ENCODE results near the gene OBP2A. TPM values are rescaled to one million over a fixed set of nuclear protein-coding genes. Genes with fewer than 3 reads are reported as not detected.

The OBP2A gene
- total RNA-seq, 1 experiment from 2014 or later, result not detected

DNA sequence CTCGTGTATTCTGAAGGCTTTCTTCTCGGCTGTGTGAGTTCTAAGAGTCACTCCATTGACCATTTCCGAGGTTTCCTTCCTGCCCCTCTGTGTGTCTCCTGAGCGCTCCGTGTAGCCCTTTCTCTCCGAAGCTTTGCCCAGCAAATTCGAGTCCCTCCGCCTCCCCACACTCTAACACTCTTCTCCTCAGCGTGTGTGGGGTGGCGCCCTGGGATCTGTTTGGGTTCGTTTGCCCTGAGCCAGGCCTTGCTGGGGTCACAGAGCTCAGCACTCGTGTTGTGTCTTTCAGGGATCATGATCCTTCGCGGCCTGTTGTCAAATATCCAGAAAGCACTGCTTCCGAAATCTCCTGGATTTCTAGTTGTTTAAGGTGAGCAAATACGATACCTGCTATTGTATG, 10.0 kb downstream of the OBP2A start:
- Mint-ChIP-seq H3K9me3 (ENCODE audit: unreplicated experiment) (peaks cover 8% of the 10 kb centered on the region), H3K27me3 (ENCODE audit: insufficient read depth, unreplicated experiment) (no peaks in the 10 kb centered on the region), H3K4me1 (ENCODE audit: low read depth, unreplicated experiment) (no peaks in the 10 kb centered on the region), H3K36me3 (ENCODE audit: insufficient read depth, unreplicated experiment) (no peaks in the 10 kb centered on the region), H3K4me3 (ENCODE audit: unreplicated experiment) (no peak overlapping the region), H3K27ac (ENCODE audit: unreplicated experiment) (no peak overlapping the region)
- Histone ChIP-seq H3K4me1 (peaks cover 3% of the 10 kb centered on the region; the same call in 1 of the 2 replicates), H3K27me3 (replicated peaks; ENCODE audit: control insufficient read depth, insufficient read depth, low read length) (no peaks in the 10 kb centered on the region), H3K4me3 (ENCODE audit: low read depth, low read length) (no peak overlapping the region), H3K36me3 (ENCODE audit: control insufficient read depth, insufficient read depth, low read length) (no peaks in the 10 kb centered on the region), H3K9me3 (no peaks in the 10 kb centered on the region)
- intact Hi-C loops (cut with micrococcal nuclease; ENCODE audit: unreplicated experiment), result no loop called here
- no TSS peak for BruUV-seq (replicated peaks)
- ChIA-PET POLR2A (no interaction called here), CTCF (no interaction called here)
- TF ChIP-seq, protein P1, sequence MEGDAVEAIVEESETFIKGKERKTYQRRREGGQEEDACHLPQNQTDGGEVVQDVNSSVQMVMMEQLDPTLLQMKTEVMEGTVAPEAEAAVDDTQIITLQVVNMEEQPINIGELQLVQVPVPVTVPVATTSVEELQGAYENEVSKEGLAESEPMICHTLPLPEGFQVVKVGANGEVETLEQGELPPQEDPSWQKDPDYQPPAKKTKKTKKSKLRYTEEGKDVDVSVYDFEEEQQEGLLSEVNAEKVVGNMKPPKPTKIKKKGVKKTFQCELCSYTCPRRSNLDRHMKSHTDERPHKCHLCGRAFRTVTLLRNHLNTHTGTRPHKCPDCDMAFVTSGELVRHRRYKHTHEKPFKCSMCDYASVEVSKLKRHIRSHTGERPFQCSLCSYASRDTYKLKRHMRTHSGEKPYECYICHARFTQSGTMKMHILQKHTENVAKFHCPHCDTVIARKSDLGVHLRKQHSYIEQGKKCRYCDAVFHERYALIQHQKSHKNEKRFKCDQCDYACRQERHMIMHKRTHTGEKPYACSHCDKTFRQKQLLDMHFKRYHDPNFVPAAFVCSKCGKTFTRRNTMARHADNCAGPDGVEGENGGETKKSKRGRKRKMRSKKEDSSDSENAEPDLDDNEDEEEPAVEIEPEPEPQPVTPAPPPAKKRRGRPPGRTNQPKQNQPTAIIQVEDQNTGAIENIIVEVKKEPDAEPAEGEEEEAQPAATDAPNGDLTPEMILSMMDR (IDR thresholded peaks at IDR 0.05; ENCODE audit: insufficient read depth in 1 of 2, low read depth in 1 of 2, low read length in 1 of 2, severe bottlenecking in 1 of 2, unreplicated experiment in 1 of 2), result no peak
- no peak for DNase-seq

DNA sequence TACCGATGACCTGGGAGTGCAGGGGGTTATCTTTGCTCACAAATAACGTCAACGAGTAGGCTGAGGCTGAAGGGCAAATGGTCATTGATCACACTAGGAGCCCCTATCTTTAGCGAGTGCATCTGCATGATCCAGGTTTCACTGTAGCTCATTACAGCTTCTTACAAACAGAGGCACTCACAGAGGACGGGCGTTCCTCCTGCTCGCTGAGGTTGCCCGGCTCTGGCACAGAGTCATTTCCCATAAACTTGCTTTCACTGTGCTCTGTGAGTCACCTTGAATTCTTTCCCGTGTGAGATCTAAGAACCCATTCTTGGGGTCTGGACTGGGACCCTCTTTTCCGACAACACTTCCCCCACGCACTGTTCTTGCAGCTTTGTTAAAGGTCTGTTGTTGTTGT, 13.7 kb downstream of the OBP2A start:
- no TSS peak for BruUV-seq (replicated peaks)
- H3K9me3 ChIP-seq, result peaks cover 9% of the 10 kb centered on the region; the same call in 1 of the 2 replicates
- TF ChIP-seq, protein P1 (IDR thresholded peaks at IDR 0.05; ENCODE audit: insufficient read depth in 1 of 2, low read depth in 1 of 2, low read length in 1 of 2, severe bottlenecking in 1 of 2, unreplicated experiment in 1 of 2), result no peak
- ChIA-PET CTCF (interaction anchor here (0.6 kb wide), 1 partner anchor 230 kb away, joined by 3 read pairs; no protein-coding TSS in a partner anchor), POLR2A (no interaction called here)
- H3K4me1 ChIP-seq, result peaks cover 3% of the 10 kb centered on the region; the same call in 1 of the 2 replicates
- Mint-ChIP-seq H3K4me3 (ENCODE audit: unreplicated experiment) (no peak overlapping the region), H3K4me1 (ENCODE audit: low read depth, unreplicated experiment) (no peaks in the 10 kb centered on the region), H3K36me3 (ENCODE audit: insufficient read depth, unreplicated experiment) (no peaks in the 10 kb centered on the region), H3K9me3 (ENCODE audit: unreplicated experiment) (no peaks in the 10 kb centered on the region), H3K27me3 (ENCODE audit: insufficient read depth, unreplicated experiment) (no peaks in the 10 kb centered on the region), H3K27ac (ENCODE audit: unreplicated experiment) (no peak overlapping the region)
- no peaks in the 10 kb centered on the region for H3K27me3 ChIP-seq (replicated peaks; ENCODE audit: control insufficient read depth, insufficient read depth, low read length)
- H3K4me3 ChIP-seq (ENCODE audit: low read depth, low read length), result no peak overlapping the region
- H3K36me3 ChIP-seq (ENCODE audit: control insufficient read depth, insufficient read depth, low read length), result no peaks in the 10 kb centered on the region
- intact Hi-C loops (cut with micrococcal nuclease; ENCODE audit: unreplicated experiment), result no loop called here
- DNase-seq, result no peak

DNA sequence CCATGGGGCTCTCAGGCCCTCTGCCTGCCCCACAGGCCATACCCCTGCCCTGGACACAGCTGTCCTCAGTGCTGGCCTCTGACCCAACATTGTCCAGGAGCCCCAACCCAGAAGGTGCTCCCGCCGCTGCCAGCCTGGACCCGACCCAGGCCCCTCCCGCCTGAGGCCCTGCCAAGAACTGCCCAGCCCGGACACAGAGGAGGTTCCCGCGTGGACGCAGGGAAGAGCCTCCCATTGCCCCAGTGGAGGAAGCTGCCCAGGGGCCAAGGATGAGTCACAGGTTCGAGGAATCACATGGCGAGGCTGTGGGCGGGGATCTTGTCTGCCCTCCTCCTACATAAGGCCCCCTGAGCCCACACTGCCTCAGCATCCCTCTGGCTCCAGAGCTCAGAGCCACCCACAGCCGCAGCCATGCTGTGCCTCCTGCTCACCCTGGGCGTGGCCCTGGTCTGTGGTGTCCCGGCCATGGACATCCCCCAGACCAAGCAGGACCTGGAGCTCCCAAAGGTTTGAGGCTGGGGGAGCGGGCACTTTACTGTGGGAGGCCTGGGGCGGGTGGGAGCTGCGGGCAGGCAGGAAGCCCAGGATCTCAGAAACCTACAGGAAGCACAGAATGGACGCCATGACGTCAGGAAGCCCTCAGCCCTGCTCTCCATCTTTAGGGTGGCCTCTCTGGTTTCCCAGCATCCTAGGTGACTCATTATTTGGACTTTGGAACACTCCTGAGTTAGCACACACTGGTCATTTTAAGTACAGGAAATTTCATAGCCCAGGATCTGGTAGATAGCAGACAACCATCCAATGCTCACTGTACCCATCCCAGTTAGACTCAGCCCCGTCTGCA, 15.7 kb downstream of the OBP2A start, which contains the start of gene PAEP:
TSS of gene PAEP (plus strand) at position 366 of the 844 bp plus-strand sequence.
- POLR2A ChIA-PET, result no interaction called here
- H3K9me3 ChIP-seq, result peaks cover 9% of the 10 kb centered on the region; the same call in 1 of the 2 replicates
- no peak for DNase-seq
- TF ChIP-seq, protein P1 (IDR thresholded peaks at IDR 0.05; ENCODE audit: insufficient read depth in 1 of 2, low read depth in 1 of 2, low read length in 1 of 2, severe bottlenecking in 1 of 2, unreplicated experiment in 1 of 2), result no peak
- Mint-ChIP-seq H3K4me3 (ENCODE audit: unreplicated experiment) (no peak within 1 kb of the TSS), H3K27me3 (ENCODE audit: insufficient read depth, unreplicated experiment) (no peaks in the 10 kb centered on the region), H3K36me3 (ENCODE audit: insufficient read depth, unreplicated experiment) (no peaks in the 10 kb centered on the region), H3K4me1 (ENCODE audit: low read depth, unreplicated experiment) (peaks cover 6% of the 10 kb centered on the region), H3K27ac (ENCODE audit: unreplicated experiment) (no peak within 1 kb of the TSS), H3K9me3 (ENCODE audit: unreplicated experiment) (no peaks in the 10 kb centered on the region)
- intact Hi-C loops (cut with micrococcal nuclease; ENCODE audit: unreplicated experiment), result no loop called here
- H3K4me3 ChIP-seq (ENCODE audit: low read depth, low read length), result no peak within 1 kb of the TSS
- BruUV-seq (replicated peaks), result no TSS peak
- no peaks in the 10 kb centered on the region for H3K36me3 ChIP-seq (ENCODE audit: control insufficient read depth, insufficient read depth, low read length)
- no peaks in the 10 kb centered on the region for H3K27me3 ChIP-seq (replicated peaks; ENCODE audit: control insufficient read depth, insufficient read depth, low read length)
- peaks cover 3% of the 10 kb centered on the region; the same call in 1 of the 2 replicates for H3K4me1 ChIP-seq
- CTCF ChIA-PET, result no interaction called here
